ENCODE results near the gene COMMD1.
"Not testable (repeated sequence)": the region's sequence is repeated elsewhere in the genome, so short reads cannot be mapped to it uniquely, and the experiment has no call there.

Gene COMMD1

GRCh38 chr2:61911510-61911909, 6.0 kb downstream of the COMMD1 start:
- Histone ChIP-seq H3K9me2 (replicated peaks; ENCODE audit: insufficient read depth, low read length) (no peaks in the 10 kb centered on the region), H4K20me1 (ENCODE audit: low read depth, low read length) (no peaks in the 10 kb centered on the region), H3K27me3 (ENCODE audit: low read length) (no peaks in the 10 kb centered on the region), H2AFZ (ENCODE audit: low read depth, low read length, severe bottlenecking) (no peak overlapping the region), H3K36me3 (ENCODE audit: low read length) (no peaks in the 10 kb centered on the region), H3K4me3 (ENCODE audit: insufficient read depth, low read length, poor library complexity, severe bottlenecking) (no peak overlapping the region), H3K79me2 (ENCODE audit: insufficient read depth, low read length) (0 out of 2 replicates have a peak, but pooled peaks cover 5% of the 10 kb centered on the region), H3K27ac (ENCODE audit: low read depth, low read length) (no peak overlapping the region), H3K9ac (ENCODE audit: low read length) (no peak overlapping the region), H3K9me3 (ENCODE audit: insufficient read depth, low read length) (no peaks in the 10 kb centered on the region), H3K4me2 (ENCODE audit: low read depth, low read length, poor library complexity, severe bottlenecking) (no peak overlapping the region), H3F3A (ENCODE audit: insufficient read depth) (0 out of 2 replicates have a peak, but pooled peaks cover 3% of the 10 kb centered on the region)
- TF ChIP-seq EZH2phosphoT487 (conservative IDR thresholded peaks at IDR 0.05; ENCODE audit: low read length) (no peak), CTCF (IDR thresholded peaks at IDR 0.05; ENCODE audit: insufficient read depth, low read length, poor library complexity, severe bottlenecking) (no peak)

- not testable (repeated sequence) for H3K27ac ChIP-seq (ENCODE audit: low read depth, low read length)
Observed at GRCh38 chr2:61914794-61915193, 9.3 kb downstream of the COMMD1 start.

GRCh38 chr2:61920548-61920947, 15.1 kb downstream of the COMMD1 start:
- no peak overlapping the region for H3K4me3 ChIP-seq (ENCODE audit: insufficient read depth, low read length, poor library complexity, severe bottlenecking)
- H4K20me1 ChIP-seq (ENCODE audit: low read depth, low read length): no peaks in the 10 kb centered on the region
- no peak overlapping the region for H3K27ac ChIP-seq (ENCODE audit: low read depth, low read length)
- no peak overlapping the region for H3K9ac ChIP-seq (ENCODE audit: low read length)
- H3F3A ChIP-seq (ENCODE audit: insufficient read depth): no peaks in the 10 kb centered on the region
- no peak overlapping the region for H3K4me2 ChIP-seq (ENCODE audit: low read depth, low read length, poor library complexity, severe bottlenecking)
- H3K9me3 ChIP-seq (ENCODE audit: insufficient read depth, low read length): no peaks in the 10 kb centered on the region
- no peaks in the 10 kb centered on the region for H3K79me2 ChIP-seq (ENCODE audit: insufficient read depth, low read length)
- H2AFZ ChIP-seq (ENCODE audit: low read depth, low read length, severe bottlenecking): no peak overlapping the region
- H3K27me3 ChIP-seq (ENCODE audit: low read length): no peaks in the 10 kb centered on the region
- H3K9me2 ChIP-seq (replicated peaks; ENCODE audit: insufficient read depth, low read length): no peaks in the 10 kb centered on the region
- H3K36me3 ChIP-seq (ENCODE audit: low read length): no peaks in the 10 kb centered on the region
- TF ChIP-seq EZH2phosphoT487 (conservative IDR thresholded peaks at IDR 0.05; ENCODE audit: low read length) (no peak), CTCF (IDR thresholded peaks at IDR 0.05; ENCODE audit: insufficient read depth, low read length, poor library complexity, severe bottlenecking) (no peak)

More at GRCh38 chr2:61914794-61915193, 9.3 kb downstream of the COMMD1 start:
- H3K4me3 ChIP-seq (ENCODE audit: insufficient read depth, low read length, poor library complexity, severe bottlenecking); H3K4me2 ChIP-seq (ENCODE audit: low read depth, low read length, poor library complexity, severe bottlenecking); H3K9ac ChIP-seq (ENCODE audit: low read length); H4K20me1 ChIP-seq (ENCODE audit: low read depth, low read length); H3F3A ChIP-seq (ENCODE audit: insufficient read depth); H3K9me3 ChIP-seq (ENCODE audit: insufficient read depth, low read length); H3K36me3 ChIP-seq (ENCODE audit: low read length); H3K79me2 ChIP-seq (ENCODE audit: insufficient read depth, low read length); H3K9me2 ChIP-seq (replicated peaks; ENCODE audit: insufficient read depth, low read length); H2AFZ ChIP-seq (ENCODE audit: low read depth, low read length, severe bottlenecking); H3K27me3 ChIP-seq (ENCODE audit: low read length): not testable (repeated sequence)

- Histone ChIP-seq H2AFZ (ENCODE audit: low read depth, low read length, severe bottlenecking) (no peak overlapping the region), H3K27ac (ENCODE audit: low read depth, low read length) (no peak overlapping the region), H3K4me3 (ENCODE audit: insufficient read depth, low read length, poor library complexity, severe bottlenecking) (no peak overlapping the region), H3K9ac (ENCODE audit: low read length) (no peak overlapping the region), H3K9me2 (replicated peaks; ENCODE audit: insufficient read depth, low read length) (no peaks in the 10 kb centered on the region), H3K27me3 (ENCODE audit: low read length) (no peaks in the 10 kb centered on the region), H4K20me1 (ENCODE audit: low read depth, low read length) (no peaks in the 10 kb centered on the region), H3K9me3 (ENCODE audit: insufficient read depth, low read length) (no peaks in the 10 kb centered on the region), H3F3A (ENCODE audit: insufficient read depth) (no peaks in the 10 kb centered on the region), H3K36me3 (ENCODE audit: low read length) (no peaks in the 10 kb centered on the region), H3K4me2 (ENCODE audit: low read depth, low read length, poor library complexity, severe bottlenecking) (no peak overlapping the region), H3K79me2 (ENCODE audit: insufficient read depth, low read length) (no peaks in the 10 kb centered on the region)
- TF ChIP-seq CTCF (IDR thresholded peaks at IDR 0.05; ENCODE audit: insufficient read depth, low read length, poor library complexity, severe bottlenecking) (no peak), EZH2phosphoT487 (conservative IDR thresholded peaks at IDR 0.05; ENCODE audit: low read length) (no peak)
Observed at GRCh38 chr2:61922714-61923113, 17.2 kb downstream of the COMMD1 start.

All from SU-DHL-6 (cell line).